GM12878 (cell line): Measurements from ENCODE around the gene ATP4A. TPM values are rescaled to one million over a fixed set of nuclear protein-coding genes. Genes with fewer than 3 reads are reported as not detected.

Experiments
- SREBF1 ChIP-seq: IDR thresholded peaks from 2 replicates; pipeline ENCODE4 v1.6.1; 2012; ENCODE audit warnings: mild to moderate bottlenecking, low read length
- ZBTB11 ChIP-seq: fragments of 450-650 bp; formaldehyde crosslinking; IDR thresholded peaks from 2 replicates; pipeline ENCODE4 v1.5.0; 2022; ENCODE audit warnings: mild to moderate bottlenecking, missing genetic modification characterization
- polyA plus RNA-seq, 11 experiments: library from polyadenylated mRNA; depleted of rRNA in 4 of 11; unstranded in 6 of 11; stranded (reverse) in 5 of 11; fragments of >200 nt; fragmentation: Nextera tagmentation in 4 of 11; fragmentation: Illumina TruSeq in 1 of 11; extraction: Ambion mirVana in 4 of 11; extraction: Trizol in 1 of 11; gene quantifications; 1 replicate in 1 of 11; 2 replicates in 10 of 11; pipeline versions ENCODE4 v1.2.1 to v1.2.3, GENCODE V29; 2011 to 2016; ENCODE audit warnings: inconsistent platforms in 2 of 11, missing spikeins in 2 of 11, low read depth in 1 of 11
- total RNA-seq, 4 experiments: library from RNA; depleted of rRNA in 3 of 4; stranded (reverse); fragments of >200 nt in 3 of 4; fragmentation: Illumina TruSeq in 1 of 4; extraction: Trizol in 1 of 4; gene quantifications; 2 replicates each; pipeline versions ENCODE4 v1.2.1 to v1.2.3, GENCODE V29; 2013 to 2021
- TF ChIP-seq, protein P1 (sequence below): IDR thresholded peaks from 2 replicates; pipeline ENCODE4 v1.6.1; 2012; ENCODE audit warnings: mild to moderate bottlenecking, low read depth, low read length
- TF ChIP-seq, protein P2 (sequence below): fragments of 450-650 bp; IDR thresholded peaks from 2 replicates; pipeline ENCODE4 v1.6.1; 2017; ENCODE audit warnings: mild to moderate bottlenecking, low read depth, inconsistent platforms; ENCODE audit not compliant: poor library complexity, severe bottlenecking

ATP4A gene
- total and polyA plus RNA-seq, 10 of the 15 experiments (the other 5 are each of a cell fraction or from before 2014, with no cell fraction given) = 0.03 to 1.5 (median 0.11) TPM; not detected in 3

- TF ChIP-seq, protein P1, sequence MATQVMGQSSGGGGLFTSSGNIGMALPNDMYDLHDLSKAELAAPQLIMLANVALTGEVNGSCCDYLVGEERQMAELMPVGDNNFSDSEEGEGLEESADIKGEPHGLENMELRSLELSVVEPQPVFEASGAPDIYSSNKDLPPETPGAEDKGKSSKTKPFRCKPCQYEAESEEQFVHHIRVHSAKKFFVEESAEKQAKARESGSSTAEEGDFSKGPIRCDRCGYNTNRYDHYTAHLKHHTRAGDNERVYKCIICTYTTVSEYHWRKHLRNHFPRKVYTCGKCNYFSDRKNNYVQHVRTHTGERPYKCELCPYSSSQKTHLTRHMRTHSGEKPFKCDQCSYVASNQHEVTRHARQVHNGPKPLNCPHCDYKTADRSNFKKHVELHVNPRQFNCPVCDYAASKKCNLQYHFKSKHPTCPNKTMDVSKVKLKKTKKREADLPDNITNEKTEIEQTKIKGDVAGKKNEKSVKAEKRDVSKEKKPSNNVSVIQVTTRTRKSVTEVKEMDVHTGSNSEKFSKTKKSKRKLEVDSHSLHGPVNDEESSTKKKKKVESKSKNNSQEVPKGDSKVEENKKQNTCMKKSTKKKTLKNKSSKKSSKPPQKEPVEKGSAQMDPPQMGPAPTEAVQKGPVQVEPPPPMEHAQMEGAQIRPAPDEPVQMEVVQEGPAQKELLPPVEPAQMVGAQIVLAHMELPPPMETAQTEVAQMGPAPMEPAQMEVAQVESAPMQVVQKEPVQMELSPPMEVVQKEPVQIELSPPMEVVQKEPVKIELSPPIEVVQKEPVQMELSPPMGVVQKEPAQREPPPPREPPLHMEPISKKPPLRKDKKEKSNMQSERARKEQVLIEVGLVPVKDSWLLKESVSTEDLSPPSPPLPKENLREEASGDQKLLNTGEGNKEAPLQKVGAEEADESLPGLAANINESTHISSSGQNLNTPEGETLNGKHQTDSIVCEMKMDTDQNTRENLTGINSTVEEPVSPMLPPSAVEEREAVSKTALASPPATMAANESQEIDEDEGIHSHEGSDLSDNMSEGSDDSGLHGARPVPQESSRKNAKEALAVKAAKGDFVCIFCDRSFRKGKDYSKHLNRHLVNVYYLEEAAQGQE = no peak
- TF ChIP-seq SREBF1 = no peak
- TF ChIP-seq, protein P2, sequence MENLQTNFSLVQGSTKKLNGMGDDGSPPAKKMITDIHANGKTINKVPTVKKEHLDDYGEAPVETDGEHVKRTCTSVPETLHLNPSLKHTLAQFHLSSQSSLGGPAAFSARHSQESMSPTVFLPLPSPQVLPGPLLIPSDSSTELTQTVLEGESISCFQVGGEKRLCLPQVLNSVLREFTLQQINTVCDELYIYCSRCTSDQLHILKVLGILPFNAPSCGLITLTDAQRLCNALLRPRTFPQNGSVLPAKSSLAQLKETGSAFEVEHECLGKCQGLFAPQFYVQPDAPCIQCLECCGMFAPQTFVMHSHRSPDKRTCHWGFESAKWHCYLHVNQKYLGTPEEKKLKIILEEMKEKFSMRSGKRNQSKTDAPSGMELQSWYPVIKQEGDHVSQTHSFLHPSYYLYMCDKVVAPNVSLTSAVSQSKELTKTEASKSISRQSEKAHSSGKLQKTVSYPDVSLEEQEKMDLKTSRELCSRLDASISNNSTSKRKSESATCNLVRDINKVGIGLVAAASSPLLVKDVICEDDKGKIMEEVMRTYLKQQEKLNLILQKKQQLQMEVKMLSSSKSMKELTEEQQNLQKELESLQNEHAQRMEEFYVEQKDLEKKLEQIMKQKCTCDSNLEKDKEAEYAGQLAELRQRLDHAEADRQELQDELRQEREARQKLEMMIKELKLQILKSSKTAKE = no peak
- no peak for TF ChIP-seq ZBTB11 (CRISPR knock-in tag)
Observed at GRCh38 chr19:35565016-35565856, 1.8 kb upstream of the ATP4A start (continued).
